HUDEP-2 (cell line): ENCODE measurements around the gene PCDHA1.

Experiments
- DNase-seq, 76 experiments: peaks; one replicate each; lab custom pipeline; 2025; ENCODE audit not compliant: unreplicated experiment in 76 of 76; lab: John Stamatoyannopoulos, UW

The PCDHA1 gene

GRCh38 chr5:141039061-141039460 is 253.1 kb downstream of the PCDHA1 start:
- no peak for DNase-seq

GRCh38 chr5:141039517-141039916 is 253.6 kb downstream of the PCDHA1 start:
- DNase-seq = no peak

- DNase-seq = no peak
These were observed 254.3 kb downstream of the PCDHA1 start for GRCh38 chr5:141040093-141040770.

GRCh38 chr5:141040771-141041426 is 255.0 kb downstream of the PCDHA1 start:
- DNase-seq = peak in 53 of 76 experiments; percentile 1 to 62 (median 26)

- DNase-seq = no peak
These were observed 255.5 kb downstream of the PCDHA1 start for GRCh38 chr5:141041427-141041785.

- no peak for DNase-seq
These were observed 256.6 kb downstream of the PCDHA1 start for GRCh38 chr5:141042555-141042954.

GRCh38 chr5:141050622-141051520 is 264.9 kb downstream of the PCDHA1 start, which contains the start of gene PCDHB1:
Gene PCDHB1, plus strand, starts transcription at chr5:141051374. Its CDS starts 97 bp downstream, at chr5:141051471.
- DNase-seq = no peak

GRCh38 chr5:141051521-141051866 is 265.6 kb downstream of the PCDHA1 start:
- DNase-seq = no peak
